ENCODE measurements around the gene AURKB. TPM values are rescaled to one million over a fixed set of nuclear protein-coding genes. Genes with fewer than 3 reads are reported as not detected.
"Not testable (repeated sequence)": the region's sequence is repeated elsewhere in the genome, so short reads cannot be mapped to it uniquely, and the experiment has no call there.

AURKB gene
- total RNA-seq, 1 donor from 2014 or later = 15.3 TPM

GRCh38 chr17:8187517-8188262, 22.7 kb downstream of the AURKB start:
- DNase-seq = peak; percentile 98

- DNase-seq = peak; percentile 97
Observed at GRCh38 chr17:8186787-8187516, 23.4 kb downstream of the AURKB start.

GRCh38 chr17:8186446-8186786, 24.0 kb downstream of the AURKB start:
- no peak for DNase-seq

GRCh38 chr17:8185582-8186445, 24.6 kb downstream of the AURKB start:
- peak; percentile 86 for DNase-seq

- DNase-seq = no peak
Observed at GRCh38 chr17:8176998-8177731, 33.2 kb downstream of the AURKB start.

- peak; percentile 88 for DNase-seq
Observed at GRCh38 chr17:8176197-8176940, 34.0 kb downstream of the AURKB start, which contains the start of gene TMEM107. TSS of gene TMEM107 (minus strand) at chr17:8176380. CDS start at chr17:8176286, 94 bp downstream.

GRCh38 chr17:8175795-8176196, 34.6 kb downstream of the AURKB start:
- no peak for DNase-seq

GRCh38 chr17:8173871-8174322, 36.5 kb downstream of the AURKB start:
- DNase-seq = no peak

GRCh38 chr17:8173056-8173870, 37.1 kb downstream of the AURKB start:
- DNase-seq = peak; percentile 97

GRCh38 chr17:8170186-8170585, 40.2 kb downstream of the AURKB start:
- DNase-seq = not testable (repeated sequence)

GRCh38 chr17:8167526-8167925, 42.8 kb downstream of the AURKB start:
- DNase-seq = no peak

- no peak for DNase-seq
Observed at GRCh38 chr17:8166731-8167130, 43.6 kb downstream of the AURKB start.

GRCh38 chr17:8164815-8165131, 45.6 kb downstream of the AURKB start:
- no peak for DNase-seq

- no peak for DNase-seq
Observed at GRCh38 chr17:8163978-8164814, 46.2 kb downstream of the AURKB start.

- peak; percentile 25 for DNase-seq
Observed at GRCh38 chr17:8162997-8163977, 47.1 kb downstream of the AURKB start.

- peak; percentile 80 for DNase-seq
Observed at GRCh38 chr17:8162233-8162996, 48.0 kb downstream of the AURKB start, which contains the start of gene VAMP2. TSS of gene VAMP2 (minus strand) at chr17:8162948. CDS start at chr17:8162879, 69 bp downstream.

Measured in dermis blood vessel endothelial cell (primary cell).